Measurements from ENCODE around the gene EVL.

EVL gene

DNA sequence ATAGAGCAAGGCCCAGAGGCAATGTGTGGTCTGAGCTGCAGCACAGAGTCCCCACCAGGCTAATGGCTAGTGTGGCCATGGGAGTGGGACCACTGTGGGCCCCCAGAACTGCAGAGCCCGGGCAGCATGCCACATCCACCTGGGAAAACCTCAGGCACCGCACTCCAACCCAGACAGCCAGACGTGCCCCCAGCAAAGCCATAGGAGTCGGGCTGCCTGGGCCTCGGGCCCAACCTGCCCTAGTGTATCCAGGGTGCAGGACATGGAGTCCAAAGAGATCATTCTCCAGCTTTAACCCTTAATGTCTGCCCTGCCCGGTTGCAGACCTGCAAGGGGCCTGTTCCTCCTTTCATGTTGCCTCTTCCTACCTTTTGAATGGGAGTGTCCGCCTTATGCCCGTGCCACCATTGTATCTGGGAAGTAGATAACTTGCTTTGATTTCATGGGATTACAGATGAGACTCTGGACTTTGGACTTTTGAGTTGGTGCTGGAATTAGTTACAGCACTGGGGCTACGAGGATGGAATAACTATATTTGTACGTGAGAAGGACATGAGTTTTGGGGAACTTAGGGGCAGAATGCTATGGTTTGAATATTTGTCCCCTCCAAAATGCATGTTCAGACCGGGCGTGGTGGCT, 123.3 kb downstream of the EVL start:
- no peaks in the 10 kb centered on the region for H3K36me3 ChIP-seq

DNA sequence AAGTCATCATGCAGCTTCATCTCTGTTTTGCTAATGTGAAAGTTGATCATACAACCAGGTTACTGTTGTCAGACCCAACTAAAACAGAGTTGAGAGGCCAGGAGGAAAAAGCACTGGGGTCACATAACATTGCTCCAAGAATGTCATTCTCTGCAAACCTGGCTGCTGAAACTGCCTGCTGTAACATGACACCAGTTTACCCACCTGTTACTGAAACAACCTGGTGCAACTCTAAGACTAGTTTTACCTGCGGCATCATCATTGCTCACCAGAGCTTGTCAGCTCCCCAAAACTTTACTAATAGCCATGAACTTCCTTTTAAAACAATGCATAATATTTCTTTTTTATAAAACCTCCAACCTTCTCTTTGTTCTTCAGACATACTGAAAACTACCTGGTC, 124.9 kb downstream of the EVL start:
- intact Hi-C loops (cut with DNase I; ENCODE audit: low total_unique reads): loop anchor here (5.0 to 10.0 kb wide), 2 partner anchors 85 to 208 kb away; no protein-coding TSS in a partner anchor
- TF ChIP-seq, protein P1, sequence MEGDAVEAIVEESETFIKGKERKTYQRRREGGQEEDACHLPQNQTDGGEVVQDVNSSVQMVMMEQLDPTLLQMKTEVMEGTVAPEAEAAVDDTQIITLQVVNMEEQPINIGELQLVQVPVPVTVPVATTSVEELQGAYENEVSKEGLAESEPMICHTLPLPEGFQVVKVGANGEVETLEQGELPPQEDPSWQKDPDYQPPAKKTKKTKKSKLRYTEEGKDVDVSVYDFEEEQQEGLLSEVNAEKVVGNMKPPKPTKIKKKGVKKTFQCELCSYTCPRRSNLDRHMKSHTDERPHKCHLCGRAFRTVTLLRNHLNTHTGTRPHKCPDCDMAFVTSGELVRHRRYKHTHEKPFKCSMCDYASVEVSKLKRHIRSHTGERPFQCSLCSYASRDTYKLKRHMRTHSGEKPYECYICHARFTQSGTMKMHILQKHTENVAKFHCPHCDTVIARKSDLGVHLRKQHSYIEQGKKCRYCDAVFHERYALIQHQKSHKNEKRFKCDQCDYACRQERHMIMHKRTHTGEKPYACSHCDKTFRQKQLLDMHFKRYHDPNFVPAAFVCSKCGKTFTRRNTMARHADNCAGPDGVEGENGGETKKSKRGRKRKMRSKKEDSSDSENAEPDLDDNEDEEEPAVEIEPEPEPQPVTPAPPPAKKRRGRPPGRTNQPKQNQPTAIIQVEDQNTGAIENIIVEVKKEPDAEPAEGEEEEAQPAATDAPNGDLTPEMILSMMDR (IDR thresholded peaks at IDR 0.05): no peak
- no peak overlapping the region for H3K27ac ChIP-seq
- DNase-seq: no peak
- H3K27me3 ChIP-seq: no peaks in the 10 kb centered on the region
- peaks cover 0 to 15% (median 9%) of the 10 kb centered on the region in 4 donors for H3K4me1 ChIP-seq
- no peak overlapping the region for H3K4me3 ChIP-seq
- no peaks in the 10 kb centered on the region for H3K36me3 ChIP-seq
- H3K9me3 ChIP-seq: no peaks in the 10 kb centered on the region

More for the DNA sequence above, 123.3 kb downstream of the EVL start:
- peaks cover 0 to 14% (median 9%) of the 10 kb centered on the region in 4 donors for H3K4me1 ChIP-seq
- TF ChIP-seq, protein P1 (IDR thresholded peaks at IDR 0.05): no peak
- no peak for DNase-seq
- no peak overlapping the region for H3K4me3 ChIP-seq
- no peaks in the 10 kb centered on the region for H3K27me3 ChIP-seq
- intact Hi-C loops (cut with DNase I; ENCODE audit: low total_unique reads): no loop called here
- H3K9me3 ChIP-seq: no peaks in the 10 kb centered on the region
- H3K27ac ChIP-seq: no peak overlapping the region

DNA sequence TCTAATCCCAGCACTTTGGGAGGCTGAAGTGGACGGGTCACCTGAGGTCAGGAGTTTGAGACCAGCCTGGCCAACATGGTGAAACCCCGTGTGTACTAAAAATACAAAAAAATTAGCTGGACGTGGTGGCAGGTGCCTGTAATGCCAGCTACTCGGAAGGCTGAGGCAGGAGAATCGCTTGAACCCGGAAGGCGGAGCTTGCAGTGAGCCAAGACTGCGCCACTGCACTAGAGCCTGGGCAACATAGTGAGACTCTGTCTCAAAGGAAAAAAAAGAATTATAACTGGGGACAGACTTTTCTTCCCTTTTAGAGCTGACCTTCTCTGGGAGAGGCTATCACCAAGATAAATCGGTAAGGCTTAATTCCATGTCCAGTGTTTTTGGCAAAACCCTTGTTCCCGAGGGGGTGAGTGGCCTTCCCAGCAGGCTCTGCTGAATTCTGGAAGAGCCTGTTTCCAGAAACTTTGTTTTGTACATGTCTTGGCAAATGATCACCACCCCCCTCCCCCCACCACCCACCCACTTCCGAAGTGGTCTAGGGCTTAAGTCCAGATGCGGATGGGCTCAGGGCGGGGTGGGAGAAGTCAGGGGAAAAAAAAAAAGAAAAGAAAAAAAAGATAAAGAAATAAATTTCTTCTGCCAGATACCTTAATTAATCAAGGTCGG, 126.5 kb downstream of the EVL start:
- H3K27ac ChIP-seq: peak overlapping the region; percentile 87 to 95
- H3K4me1 ChIP-seq: peaks cover 0 to 15% (median 9%) of the 10 kb centered on the region in 4 donors
- TF ChIP-seq, protein P1 (IDR thresholded peaks at IDR 0.05): no peak
- peak overlapping the region; percentile 51 to 57 for H3K4me3 ChIP-seq
- DNase-seq: no peak
- no peaks in the 10 kb centered on the region for H3K9me3 ChIP-seq
- H3K27me3 ChIP-seq: no peaks in the 10 kb centered on the region
- intact Hi-C loops (cut with DNase I; ENCODE audit: low total_unique reads): loop anchor here (5.0 to 10.0 kb wide), 2 partner anchors 87 to 209 kb away; no protein-coding TSS in a partner anchor
- H3K36me3 ChIP-seq: no peaks in the 10 kb centered on the region

DNA sequence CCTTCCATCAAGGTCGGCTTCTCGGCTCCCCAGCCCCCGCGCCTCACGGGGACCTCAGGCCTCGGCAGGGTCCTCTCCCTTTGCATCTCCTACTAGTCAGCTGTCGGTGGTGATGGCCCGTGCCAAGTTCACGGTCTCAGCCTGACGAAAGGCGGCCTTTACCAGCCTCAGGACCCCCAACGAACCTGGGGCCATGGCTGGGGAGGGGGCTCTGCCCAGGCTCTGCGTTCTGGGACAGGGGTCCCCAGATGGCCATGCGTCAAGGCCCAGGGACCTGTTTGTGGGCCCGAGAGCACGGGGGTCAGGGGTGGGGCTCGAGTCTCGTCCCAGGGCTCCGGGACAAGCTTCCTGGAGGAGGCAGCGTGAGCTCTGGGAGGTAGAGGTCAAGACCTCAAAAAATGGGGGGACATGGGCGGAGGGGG, 127.0 kb downstream of the EVL start:
- peak overlapping the region; percentile 51 to 57 for H3K4me3 ChIP-seq
- TF ChIP-seq, protein P1 (IDR thresholded peaks at IDR 0.05): no peak
- intact Hi-C loops (cut with DNase I; ENCODE audit: low total_unique reads): loop anchor here (5.0 to 10.0 kb wide), 2 partner anchors 87 to 210 kb away; no protein-coding TSS in a partner anchor
- no peaks in the 10 kb centered on the region for H3K27me3 ChIP-seq
- H3K4me1 ChIP-seq: peaks cover 0 to 15% (median 9%) of the 10 kb centered on the region in 4 donors
- H3K9me3 ChIP-seq: no peaks in the 10 kb centered on the region
- DNase-seq: peak in 1 of 2 donors; percentile 72
- no peaks in the 10 kb centered on the region for H3K36me3 ChIP-seq
- peak overlapping the region; percentile 87 to 95 for H3K27ac ChIP-seq

DNA sequence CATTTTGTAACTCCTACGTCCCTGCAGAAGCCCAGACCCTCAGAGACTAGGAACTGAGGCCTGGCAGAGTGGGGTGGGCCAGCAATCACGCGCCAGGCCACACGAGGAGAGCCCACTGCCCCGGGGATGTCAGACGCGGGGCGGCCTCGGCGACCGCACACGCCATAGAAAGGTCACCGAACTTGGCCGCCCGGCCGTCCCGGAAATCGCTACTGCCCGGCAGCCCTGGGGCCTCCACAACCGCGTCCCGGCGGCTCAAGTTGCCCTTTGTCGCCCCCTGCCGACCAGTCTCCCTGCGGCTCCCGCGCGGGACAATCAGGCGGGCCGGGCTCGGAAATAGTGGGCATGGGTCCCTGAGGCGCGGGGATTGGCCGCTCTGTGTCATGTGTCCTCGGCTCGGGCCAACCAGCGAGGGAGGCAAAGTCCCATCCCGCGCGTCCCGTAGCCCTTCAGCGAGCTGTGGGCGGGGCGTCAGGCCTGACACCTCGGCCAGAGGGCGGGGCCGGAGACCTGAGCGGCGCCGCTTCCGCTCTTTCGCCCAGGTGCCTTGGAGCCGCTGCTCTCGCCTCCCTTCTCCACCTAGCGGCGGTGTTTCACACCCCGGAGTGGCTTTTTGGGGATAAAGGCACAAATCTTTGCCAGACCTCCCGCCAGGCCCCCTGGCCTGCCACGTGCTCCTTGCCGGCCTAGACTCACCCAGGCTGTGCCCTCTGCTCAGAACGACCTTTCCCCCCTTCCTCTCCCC, 127.6 kb downstream of the EVL start:
- no peaks in the 10 kb centered on the region for H3K9me3 ChIP-seq
- H3K27me3 ChIP-seq: no peaks in the 10 kb centered on the region
- H3K4me3 ChIP-seq: peak overlapping the region; percentile 51 to 57
- no peaks in the 10 kb centered on the region for H3K36me3 ChIP-seq
- peaks cover 0 to 15% (median 9%) of the 10 kb centered on the region in 4 donors for H3K4me1 ChIP-seq
- peak overlapping the region; percentile 87 to 95 for H3K27ac ChIP-seq
- TF ChIP-seq, protein P1 (IDR thresholded peaks at IDR 0.05): peak; percentile 91 to 94
- intact Hi-C loops (cut with DNase I; ENCODE audit: low total_unique reads): loop anchor here (5.0 to 10.0 kb wide), 2 partner anchors 88 to 211 kb away; no protein-coding TSS in a partner anchor
- peak; percentile 99 for DNase-seq

All from tibial artery (tissue), 4 donors.